GM21737 (cell line): Measurements from ENCODE around the gene RBMS3.
"Not testable (repeated sequence)": the region's sequence is repeated elsewhere in the genome, so short reads cannot be mapped to it uniquely, and the experiment has no call there.

ENCODE experiments used
- ATAC-seq: cut with Tn5 transposase; IDR thresholded peaks from one replicate; pipeline ENCODE4 v1.9.1; 2021; ENCODE audit warnings: mild to moderate bottlenecking, moderate library complexity; ENCODE audit not compliant: unreplicated experiment

The RBMS3 gene

DNA sequence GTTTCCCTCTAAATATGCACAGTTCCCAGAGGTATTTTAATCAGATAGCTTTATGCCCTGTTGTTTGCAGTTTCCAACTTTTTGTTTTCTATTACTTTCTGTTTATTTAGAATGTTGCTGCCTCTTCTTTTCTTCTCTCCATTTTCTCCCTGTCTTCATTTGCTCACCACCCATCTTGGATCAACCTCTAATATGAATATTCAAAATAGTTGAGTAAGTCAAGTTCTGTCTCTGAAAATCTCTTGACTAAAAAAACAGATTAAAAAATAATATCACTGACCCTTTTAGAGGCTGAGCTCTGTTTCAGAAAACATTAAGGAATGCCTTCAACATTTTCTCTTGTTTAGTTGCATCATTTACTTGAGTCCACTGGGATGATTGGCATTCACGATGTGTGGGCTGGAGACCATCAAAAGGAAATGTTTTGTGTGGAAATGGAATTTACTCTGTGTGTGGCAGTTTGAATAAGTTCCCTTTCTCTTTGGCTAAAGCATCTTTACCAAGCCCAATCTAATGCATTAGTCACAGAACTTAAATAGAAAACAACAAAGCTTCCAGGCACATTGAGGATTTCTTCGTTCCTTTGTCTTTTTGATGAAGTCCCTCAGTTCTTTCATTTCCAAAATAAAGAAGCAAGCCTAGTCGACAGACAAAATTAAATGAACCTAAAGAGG lies 691.6 kb downstream of the RBMS3 start:
- ATAC-seq, result no peak

DNA sequence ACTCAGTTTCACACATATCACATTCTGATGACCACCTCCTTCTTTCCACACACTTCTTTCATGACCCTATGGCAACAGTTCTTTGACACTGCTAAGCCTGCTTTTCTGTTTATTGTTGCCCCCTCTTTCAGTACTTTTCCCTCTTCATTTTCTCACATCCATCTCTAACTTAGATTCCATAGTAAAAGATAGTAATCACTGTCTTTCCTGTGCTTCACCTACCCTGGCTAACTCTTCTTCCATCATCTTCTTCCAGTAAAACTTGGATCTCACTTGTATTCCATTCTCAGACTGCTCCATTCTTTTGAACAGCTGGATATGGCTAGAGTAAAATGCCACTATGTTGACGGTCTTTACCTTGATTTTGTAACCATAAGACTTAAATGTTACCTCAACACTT lies 692.9 kb downstream of the RBMS3 start:
- no peak for ATAC-seq

DNA sequence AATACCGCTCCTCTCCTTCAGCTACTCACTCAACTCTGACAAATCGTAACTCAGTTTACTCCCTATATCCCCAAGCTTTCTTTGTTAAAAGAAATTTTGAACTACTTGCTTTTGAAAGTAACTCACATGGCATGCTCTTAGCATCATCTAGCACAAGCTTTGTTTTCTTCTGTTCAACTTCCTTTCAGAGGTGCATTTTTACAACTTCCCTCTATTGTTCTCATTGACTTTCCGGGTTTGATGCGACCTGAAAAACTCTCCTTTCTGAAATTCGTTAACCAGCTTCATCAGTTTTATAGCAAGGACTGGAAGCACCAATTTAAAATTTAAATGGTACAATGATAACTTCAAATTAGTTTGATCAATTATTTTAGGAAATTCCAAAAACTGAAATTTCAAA lies 696.0 kb downstream of the RBMS3 start:
- ATAC-seq, result no peak

DNA sequence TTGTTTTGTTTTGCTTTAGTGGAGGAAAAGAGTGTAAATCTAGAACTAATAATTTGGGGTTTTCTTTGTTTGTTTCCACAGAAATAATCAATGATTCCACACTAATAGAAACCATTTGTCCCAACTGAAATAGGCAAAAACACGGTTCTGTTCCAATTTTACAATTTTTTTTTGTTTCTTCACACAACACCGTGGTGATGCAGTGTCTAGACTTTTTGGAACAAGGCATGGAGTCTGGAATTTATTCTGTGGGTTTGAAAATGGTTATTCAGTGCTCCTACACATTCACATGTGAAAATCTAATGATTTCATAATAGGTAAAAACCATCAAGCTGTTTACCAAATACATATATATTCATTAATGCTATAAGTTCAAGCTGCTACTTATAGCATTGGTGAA lies 696.5 kb downstream of the RBMS3 start:
- ATAC-seq, result no peak

DNA sequence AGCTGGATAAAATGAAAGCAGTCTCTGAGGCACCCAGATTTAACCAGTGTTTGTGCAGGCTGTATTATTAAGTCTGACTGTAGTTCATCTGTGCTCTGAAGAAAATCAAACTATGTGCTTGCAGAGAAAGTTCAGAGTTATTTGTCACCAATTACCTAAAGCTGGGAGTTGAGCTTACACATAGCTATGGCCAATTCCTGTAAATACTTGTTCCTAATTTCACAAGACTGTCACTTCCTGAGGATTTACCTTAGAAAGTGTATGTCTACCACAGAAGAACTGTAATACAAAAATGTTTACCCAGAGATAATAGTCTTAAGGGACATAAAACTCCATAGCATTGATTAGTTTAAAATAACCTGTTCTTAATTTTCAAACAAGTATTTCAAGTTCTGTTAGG lies 697.2 kb downstream of the RBMS3 start:
- ATAC-seq, result no peak

DNA sequence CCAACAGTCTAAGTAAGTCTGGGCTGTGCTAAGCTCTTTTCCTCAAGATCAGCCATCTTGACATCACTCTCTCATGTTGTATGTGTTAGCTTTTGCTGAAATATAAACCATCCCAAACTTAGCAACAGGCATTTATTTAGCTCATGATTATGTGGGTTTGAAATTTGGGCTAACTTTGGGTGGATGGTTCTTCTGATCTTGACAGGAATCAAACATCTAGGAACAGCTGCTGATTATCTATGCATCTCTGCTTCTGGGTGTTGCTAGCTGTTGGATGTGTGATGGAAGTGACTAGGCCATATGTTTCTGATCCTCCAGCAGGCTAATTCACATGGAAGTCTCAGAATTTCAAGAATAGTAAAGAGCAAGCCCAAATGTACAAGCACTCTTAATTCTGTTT lies 710.3 kb downstream of the RBMS3 start:
- ATAC-seq, result no peak

DNA sequence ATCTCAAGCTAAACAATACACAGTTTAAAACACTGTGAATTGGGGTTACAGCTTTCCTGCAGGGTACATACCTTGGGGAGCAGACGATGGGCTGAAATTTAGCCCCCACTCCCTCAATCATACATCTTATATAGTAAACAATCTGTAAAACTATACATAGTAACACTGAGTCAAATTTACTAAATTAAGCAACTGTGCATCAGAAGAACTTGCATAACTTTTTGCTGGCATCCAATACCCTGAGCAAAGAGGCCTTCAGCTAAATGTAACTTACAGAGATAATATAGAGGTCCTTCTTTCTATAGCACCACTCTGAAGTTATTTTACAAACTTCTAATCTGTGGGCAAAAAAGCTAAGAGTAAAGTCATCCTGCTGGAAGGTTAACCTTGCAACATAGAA lies 721.9 kb downstream of the RBMS3 start:
- ATAC-seq, result no peak

DNA sequence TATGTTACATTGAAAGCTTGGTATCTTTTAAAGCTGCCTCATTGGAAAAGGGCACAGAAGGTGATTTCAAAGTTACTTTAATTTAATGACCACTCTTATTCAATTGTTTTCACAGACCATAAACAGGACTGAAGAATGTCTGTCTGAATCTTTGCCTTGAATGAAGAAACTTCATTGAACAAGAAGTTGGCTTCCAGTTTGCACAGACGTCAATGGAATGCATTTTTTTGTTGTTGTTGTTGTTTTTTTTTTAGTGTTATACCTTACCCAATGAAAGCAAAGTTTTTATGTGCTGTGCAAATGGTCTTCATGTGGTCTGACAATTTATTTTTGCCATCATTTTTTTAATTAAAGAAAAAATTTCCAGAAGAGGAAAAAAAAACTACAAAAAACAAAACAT lies 722.9 kb downstream of the RBMS3 start:
- ATAC-seq, result no peak

DNA sequence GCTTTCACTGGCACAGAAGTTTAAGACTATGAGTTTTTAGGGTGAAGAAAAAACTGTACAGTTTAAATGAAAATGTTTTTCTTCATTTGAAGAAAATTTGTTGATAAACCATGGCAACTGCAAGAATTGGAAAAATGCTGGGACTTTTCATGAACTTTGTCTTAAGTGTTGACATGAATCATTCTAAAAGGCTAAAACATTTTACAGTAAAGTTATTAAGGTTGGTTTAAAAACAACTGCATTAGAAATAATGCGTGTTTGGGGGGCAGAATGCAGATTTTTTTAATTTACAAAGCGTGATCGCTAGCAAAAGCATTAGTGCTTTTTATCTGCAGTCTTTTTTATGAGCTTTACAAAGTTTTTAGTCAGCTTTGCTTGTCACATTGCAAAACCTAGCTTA lies 723.6 kb downstream of the RBMS3 start:
- ATAC-seq, result no peak

DNA sequence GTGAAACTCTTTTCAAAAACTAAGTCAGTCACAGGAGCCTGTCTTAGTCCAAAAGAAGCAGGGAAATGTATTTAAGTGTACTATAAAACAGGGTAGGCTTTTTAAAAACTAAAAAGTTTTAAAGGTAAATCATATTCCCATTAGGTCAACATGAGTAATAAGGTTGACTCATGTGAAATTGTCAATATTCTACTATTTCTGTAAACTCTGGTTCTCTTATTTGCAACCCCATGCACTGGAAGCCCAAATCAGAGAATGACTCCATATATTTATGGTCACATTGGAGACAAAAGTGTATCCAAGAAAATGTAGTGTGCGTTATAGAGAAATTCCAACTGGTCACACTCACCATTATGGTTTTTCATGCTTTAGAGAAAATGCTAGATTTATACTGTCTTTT lies 725.2 kb downstream of the RBMS3 start:
- ATAC-seq, result no peak

DNA sequence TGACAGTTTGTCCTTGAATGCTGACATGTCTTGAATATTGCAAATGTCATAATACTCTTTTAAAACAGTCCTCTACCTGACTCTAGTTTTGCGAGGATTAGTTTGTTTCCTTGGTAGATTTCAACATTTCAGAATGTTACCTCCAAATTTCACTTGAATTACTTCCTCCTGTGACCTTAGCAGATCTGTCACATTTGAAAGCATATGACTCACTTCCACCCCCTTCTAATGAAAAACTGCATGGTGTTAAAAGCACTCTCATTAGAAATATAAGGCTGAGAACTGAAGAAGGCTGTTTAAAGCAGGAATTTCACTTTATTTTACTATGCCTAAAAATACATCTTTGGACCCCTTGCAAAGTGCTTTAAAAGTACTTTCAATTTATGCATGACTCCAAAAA lies 726.8 kb downstream of the RBMS3 start:
- no peak for ATAC-seq

DNA sequence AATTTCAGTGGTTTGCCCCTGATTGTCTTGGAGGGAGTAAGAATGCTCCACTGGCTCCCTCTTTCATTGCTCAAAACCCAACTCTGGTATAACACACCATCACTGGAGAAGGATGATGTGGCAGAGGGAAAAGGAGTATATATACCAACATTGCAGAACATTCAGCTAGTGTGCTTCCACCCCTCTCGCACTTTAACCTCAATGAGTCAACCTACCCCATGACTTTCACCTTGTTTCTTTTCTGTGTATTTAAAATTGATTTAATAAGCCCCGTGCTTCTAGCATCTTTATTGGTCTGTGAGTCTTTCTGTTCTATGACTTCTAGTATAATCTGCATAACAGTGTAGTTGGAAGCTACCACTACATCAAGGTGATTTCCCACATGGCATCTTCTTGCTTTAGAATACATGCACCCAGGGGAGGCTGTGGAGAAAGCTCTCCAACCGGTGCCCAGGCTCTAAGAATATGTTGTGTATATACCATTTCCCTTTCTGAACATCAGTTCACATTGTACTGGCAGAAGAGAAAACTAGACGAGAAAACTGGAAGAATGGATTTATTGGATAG lies 730.4 kb downstream of the RBMS3 start:
- ATAC-seq, result no peak

DNA sequence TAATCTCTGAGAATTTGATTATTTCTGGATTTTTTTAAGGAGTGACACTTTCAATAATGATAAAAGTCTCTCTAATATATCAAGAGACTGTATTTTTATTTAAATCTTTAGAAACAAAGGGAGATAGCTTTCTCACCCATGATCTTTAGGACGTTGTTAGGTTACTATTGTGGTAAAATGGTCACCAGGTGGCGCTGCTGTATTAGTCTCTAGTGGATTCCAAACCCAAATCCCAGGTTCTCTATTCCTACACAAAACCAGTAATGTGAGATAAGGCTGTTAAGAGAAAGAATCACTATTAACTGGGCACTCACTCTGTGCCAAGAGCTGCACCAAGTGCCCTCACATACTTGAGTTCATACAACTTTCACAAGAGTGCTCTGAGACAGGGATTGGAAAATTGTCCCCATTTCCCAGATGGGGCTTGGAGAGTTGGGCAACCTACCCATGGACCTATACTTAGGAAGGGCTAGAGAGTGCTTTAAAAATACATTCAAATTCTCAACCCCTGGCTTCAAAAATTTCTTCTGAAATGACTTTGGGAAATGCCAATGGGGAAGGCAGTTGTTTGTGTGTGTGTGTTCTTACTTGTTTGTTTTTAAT lies 732.2 kb downstream of the RBMS3 start:
- no peak for ATAC-seq

DNA sequence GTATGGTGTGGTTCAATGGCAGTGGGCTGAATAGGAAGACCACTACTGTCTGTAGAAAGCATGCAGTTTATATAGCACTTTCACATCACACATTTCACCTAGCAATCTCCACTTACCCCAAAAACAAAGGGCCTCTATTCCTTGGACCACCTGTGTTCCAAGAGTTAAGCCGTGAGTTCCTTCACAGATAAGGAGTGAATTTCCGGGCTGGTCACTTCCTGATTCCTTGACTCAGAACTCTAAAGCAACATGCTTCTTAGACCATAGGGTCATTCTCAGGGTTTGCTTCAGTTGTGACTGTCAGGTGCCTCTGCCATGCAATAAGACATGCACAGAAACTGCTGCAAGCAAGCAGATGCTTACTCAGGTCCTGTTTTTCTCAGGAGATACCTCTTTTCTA lies 737.0 kb downstream of the RBMS3 start:
- ATAC-seq, result no peak

DNA sequence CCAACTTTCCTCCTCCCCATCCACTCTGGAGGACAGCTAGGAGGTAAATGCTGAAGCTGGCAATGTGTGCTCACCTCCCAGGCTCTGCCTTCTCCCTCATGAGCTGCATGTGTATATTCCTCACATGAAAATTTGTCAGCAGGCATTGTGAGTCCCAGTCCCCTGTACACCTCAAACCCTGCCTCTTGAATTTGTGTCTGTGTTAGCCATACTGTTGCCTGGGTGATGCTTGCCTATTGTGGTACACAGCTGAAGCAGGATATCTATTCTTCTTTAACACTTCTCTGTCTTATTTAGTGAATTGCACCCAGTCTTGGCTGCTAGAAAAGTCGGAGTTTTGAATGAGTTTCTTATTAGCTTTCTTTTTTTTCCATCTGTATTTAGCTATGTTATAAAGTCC lies 739.5 kb downstream of the RBMS3 start:
- ATAC-seq, result no peak

DNA sequence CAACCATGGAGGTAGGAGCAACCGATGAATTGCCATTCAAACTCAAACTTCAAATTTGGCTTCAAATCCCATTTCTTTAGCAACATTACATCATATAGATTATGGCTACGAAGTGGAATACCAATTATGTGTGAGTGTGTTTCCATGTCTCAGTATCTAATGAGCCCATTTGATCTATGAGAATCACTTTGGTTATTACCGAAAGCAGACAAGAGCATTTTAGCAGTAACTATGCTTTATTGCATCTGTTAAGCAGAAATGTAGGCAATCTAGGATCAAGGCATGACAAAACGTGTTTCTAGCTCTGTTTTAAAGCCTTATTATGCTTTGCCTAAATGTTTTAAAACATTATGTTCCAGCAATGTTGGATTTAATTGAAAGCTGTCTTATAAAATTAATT lies 743.6 kb downstream of the RBMS3 start:
- ATAC-seq, result no peak

DNA sequence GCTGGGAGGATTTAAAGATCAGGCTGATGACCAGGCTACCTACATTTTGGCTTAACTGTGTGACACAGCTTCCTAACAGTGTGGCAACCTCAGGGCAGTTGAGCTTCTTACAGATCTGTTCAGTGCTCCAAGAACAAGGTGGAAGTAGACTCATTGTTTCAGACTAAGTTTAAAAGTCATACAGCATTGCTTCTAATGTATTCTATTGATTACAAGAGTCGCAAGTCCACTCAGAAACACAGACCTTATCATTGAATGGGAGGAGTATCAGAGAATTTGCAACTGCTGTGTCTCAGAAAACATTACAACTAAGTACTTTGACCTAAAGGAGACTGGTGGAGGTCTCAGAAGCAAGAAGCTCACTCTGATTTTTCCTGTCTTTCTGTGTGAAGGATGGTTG lies 746.0 kb downstream of the RBMS3 start:
- ATAC-seq, result no peak

DNA sequence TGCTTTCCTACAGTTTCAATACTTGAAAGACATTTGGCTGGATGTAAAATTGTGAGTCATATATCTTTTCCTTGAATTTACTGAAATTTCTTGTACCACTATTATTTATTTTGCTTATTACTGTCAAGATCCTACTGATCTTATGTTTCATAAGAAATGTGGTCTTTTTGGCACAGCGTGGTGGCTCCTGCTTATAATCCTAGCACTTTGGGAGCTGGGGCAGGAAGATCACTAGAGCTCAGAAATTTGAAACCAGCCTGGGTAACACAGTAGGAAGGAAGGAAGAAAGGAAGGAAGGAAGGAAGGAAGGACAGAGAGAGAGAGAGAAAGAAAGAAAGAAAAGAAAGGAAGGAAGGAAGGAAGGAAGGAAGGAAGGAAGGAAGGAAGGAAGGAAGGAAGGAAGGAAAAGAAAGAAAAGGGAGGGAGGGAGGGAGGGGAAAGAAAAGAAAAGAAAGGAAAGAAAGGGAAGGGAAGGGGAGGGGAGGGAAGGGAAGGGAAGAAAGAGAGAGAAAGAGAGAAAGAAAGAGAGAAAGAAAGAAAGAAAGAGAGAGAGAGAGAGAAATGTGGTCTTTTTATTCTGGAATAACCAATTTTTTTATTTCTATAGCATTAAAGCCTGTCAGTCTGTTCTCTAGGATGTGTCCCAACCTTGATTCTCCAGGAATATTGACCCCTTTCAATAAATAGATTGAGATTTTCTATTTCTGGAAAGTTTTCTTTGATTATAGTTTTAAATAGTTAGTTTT lies 753.5 kb downstream of the RBMS3 start:
- no peak for ATAC-seq

DNA sequence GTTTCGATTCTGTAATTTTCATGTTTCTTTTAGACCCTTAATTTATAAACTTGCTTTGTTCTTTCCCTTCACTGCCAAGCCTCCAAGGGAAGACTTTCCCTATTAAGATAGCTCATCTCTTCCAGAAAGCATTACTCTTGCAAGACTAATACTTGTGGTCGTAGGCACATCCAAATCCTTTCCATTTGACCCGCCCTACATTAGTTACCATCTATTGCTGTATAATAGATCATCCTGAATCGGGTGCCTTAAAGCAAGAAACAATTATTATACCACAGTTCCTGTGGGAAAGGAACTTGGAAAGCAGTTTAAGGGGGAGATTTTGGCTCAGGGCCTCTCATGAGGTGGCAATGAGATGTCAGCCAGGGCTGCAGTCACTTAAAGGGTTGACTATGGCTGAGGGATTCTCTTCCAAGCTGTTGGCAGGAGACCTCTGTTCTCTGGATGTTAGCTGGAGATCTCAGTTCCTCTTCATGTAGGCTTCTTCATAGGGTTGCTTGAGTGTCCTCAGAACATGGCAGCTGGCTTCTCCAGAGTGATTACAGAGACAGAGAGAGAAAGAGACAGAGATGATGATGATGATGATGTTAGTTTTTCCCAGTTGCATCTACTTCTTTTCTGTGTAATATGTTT lies 755.2 kb downstream of the RBMS3 start:
- ATAC-seq, result no peak

DNA sequence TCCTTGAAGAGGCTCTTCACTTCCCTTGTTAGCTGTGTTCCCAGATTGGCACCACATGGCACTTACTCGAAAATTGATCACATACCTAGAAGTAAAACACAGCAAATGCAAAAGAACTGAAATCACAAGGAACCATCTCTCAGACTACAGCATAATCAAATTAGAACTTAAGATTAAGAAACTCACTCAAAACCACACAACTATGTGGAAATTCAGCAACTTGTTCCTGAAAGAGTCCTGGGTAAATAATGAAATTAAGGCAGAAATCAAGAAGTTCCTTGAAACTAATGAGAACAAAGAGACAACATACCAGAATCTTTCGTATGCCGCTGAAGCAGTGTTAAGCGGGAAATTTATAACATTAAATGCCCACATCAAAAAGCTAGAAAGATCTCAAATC lies 759.3 kb downstream of the RBMS3 start:
- no peak for ATAC-seq

DNA sequence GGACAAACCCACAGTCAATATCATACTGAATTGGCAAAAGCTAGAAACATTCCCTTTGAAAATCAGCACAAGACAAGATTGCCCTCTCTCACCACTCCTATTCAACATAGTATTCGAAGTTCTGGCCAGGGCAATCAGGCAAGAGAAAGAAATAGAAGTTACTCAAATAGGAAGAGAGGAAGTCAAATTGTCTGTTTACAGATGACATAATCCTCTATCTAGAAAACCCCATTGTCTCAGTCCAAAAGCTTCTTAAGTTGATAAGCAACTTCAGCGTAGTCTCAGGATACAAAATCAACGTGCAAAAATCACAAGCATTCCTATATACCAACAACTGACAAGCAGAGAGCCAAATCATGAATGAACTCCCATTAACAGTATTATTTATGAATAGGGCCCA lies 760.6 kb downstream of the RBMS3 start:
- not testable (repeated sequence) for ATAC-seq
